KG1 (cell line): ENCODE measurements around the gene GJA9.

Experiments
- DNase-seq: peaks from one replicate; lab custom pipeline; 2025; lab: John Stamatoyannopoulos, UW

GJA9 gene

DNA sequence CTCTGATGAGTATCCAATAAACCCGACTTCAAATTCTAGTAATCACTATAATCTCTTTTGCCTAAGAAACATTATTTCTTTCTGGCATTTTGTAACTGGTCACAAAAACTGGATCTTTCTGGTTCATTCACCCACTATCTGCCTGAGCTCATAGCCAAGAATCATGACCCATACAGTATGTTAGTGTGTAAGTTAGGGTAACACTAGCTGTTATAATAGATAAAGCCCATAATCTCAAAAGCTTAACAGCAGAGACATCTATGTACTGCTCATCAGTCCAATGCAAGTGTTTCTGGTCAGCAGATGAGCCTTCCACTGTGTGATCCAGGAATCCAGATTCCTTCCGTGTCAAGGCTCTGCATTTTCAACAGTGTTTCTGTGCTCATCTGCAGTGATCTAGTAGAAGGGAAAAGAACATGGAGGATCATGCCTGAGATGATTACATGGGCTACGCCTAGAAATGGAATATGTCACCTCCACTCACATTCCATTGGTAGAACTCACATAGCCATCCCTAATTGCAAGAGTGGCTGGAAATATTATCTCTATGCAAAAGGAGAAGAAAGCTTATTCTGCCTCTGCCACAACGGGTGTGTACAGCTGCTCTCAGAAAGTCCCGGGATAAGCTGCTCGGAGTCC lies 49.5 kb downstream of the GJA9 start:
- DNase-seq = no peak

DNA sequence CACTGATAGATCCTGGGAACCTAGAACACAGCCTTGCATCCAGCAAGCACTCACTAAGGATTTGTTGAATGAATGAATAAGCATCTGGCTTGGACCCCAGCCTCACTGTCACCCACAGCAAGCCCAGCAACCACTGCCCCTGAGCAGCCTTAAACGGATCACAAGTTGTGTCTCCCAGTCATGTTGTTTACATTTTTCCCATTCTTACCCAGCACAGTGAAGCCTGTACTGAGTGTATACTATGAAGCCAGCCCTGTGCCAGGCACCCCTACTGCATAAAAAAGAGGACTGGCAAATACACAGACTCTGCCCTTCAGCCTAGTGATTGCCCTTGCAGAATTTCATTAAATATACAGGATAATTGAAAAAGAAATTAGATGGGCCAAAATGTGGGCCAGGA lies 52.0 kb downstream of the GJA9 start:
- no peak for DNase-seq

DNA sequence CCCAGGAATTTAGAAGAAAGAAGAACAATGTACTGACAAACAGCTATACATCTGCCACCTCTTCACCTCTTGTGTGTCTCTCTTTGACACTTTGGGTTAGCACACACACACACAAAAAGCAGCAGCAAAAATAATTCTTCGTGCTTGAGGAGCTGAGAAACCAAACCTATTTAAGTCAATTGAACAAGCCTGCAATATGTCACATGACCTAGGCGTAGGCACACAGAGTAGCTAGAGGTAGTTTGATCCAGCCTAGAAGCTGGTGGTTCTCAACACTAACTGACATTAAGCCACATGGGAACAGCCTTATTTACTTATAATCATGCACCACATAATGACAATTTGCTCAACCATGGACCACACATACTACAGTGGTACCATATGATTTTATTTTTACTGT lies 54.1 kb downstream of the GJA9 start:
- no peak for DNase-seq

DNA sequence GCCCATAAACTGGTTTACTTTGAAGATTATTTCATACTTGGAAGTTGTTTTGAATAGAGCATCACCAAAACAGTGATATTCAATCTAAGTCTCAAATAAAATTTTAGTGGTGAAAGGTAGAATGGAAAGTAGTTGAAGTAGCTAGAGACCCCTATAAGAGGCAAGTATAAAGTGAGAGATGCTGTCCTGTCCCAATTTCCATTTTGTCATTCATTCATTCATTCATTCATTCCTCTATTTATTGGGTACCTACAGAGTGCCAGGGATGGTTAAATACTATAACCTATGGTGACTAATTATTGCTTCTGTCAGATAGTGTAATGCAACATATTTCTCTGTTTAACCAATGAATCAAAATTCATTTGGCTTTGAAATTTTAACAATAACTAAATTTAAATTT lies 54.5 kb downstream of the GJA9 start:
- no peak for DNase-seq

DNA sequence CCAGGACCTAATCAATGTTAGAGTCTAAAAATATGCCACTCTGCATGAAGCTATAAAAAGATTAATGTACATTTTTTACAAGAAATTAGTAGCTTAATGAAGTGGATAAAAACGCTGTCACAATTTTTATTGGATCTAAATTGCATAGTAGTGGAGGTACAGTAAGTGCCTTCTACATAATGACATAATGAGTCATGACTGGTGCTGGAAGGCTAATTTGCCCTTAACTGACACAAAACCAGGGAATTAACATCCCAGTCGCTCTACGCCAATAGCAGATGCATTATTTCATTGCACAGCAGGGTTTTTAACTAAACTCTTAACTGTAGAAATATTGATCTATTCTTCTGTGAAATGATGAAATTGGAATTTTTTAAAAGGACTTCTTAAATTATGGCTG lies 55.1 kb downstream of the GJA9 start:
- no peak for DNase-seq
